Left lung (tissue), 10 donors: ENCODE measurements around the gene ZNF678. TPM values are rescaled to one million over a fixed set of nuclear protein-coding genes. Genes with fewer than 3 reads are reported as not detected.

Experiments
- ATAC-seq: fragments of 200-7000 bp; cut with Tn5 transposase; one replicate; pipeline ENCODE4 v1.9.1; 2020; ENCODE audit warnings: moderate library complexity
- DNase-seq, 4 donors: peaks; one replicate each; pipeline ENCODE4 v3.0.0-alpha.2; 2013 to 2020
- H3K27ac ChIP-seq, 2 donors: fragments of 200-600 bp; sonication (generic) in 1 of 2; one replicate each; pipeline versions ENCODE4 v1.5.0 to v1.8.0; 2020 to 2021
- H3K27me3 ChIP-seq, 2 donors: fragments of 200-600 bp; sonication (generic) in 1 of 2; one replicate each; pipeline versions ENCODE4 v1.5.0 to v1.8.0; 2020 to 2021
- H3K36me3 ChIP-seq, 2 donors: fragments of 200-600 bp; sonication (generic) in 1 of 2; one replicate each; pipeline versions ENCODE4 v1.5.0 to v1.8.0; 2020 to 2021
- H3K4me1 ChIP-seq, 2 donors: fragments of 200-600 bp; one replicate each; pipeline ENCODE4 v1.8.0; 2021
- H3K4me3 ChIP-seq, 2 donors: fragments of 200-600 bp; sonication (generic) in 1 of 2; one replicate each; pipeline versions ENCODE4 v1.5.0 to v1.8.0; 2020 to 2021; ENCODE audit warnings: mild to moderate bottlenecking in 1 of 2
- H3K9me3 ChIP-seq, 2 donors: fragments of 200-600 bp; sonication (generic) in 1 of 2; one replicate each; pipeline versions ENCODE4 v1.5.0 to v1.8.0; 2020 to 2021
- CTCF ChIP-seq, 2 donors: fragments of 200-600 bp; sonication (generic) in 1 of 2; IDR thresholded peaks; one replicate each; pipeline versions ENCODE4 v1.5.0 to v1.8.0; 2021; ENCODE audit warnings: antibody characterized with exemption in 2 of 2
- intact Hi-C, 2 donors: fragments of 100-400 bp; cut with DNase I; formaldehyde crosslinking; loops; one replicate each; pipeline versions ENCODE4 v1.11.2 to v1.14.2; 2022
- polyA plus RNA-seq, 6 donors: library from polyadenylated mRNA; unstranded; fragments of 120-200 nt; gene quantifications; one replicate each; pipeline ENCODE4 v1.2.1, GENCODE V29; 2013; ENCODE audit not compliant: insufficient read length in 6 of 6
- total RNA-seq, 2 donors: library from RNA; stranded (reverse); fragmentation: NEBNext Ultra II Directional; extraction: Animal tissue kit (Norgen Biotek cat#: 25700); gene quantifications; one replicate each; pipeline ENCODE4 v1.2.1, GENCODE V29; 2021
- donor health status: DM: no; HTN: yes; CAD: no.
- donor health status: DM: no; HTN: no; CAD: no.

Gene ZNF678
- total and polyA plus RNA-seq, 8 donors: 7.3 to 19.5 (median 16.6) TPM

- intact Hi-C loops: no loop called here
- H3K36me3 ChIP-seq: peaks cover 0 to 20% of the 10 kb centered on the region in 2 donors
- no peak for ATAC-seq
- H3K4me3 ChIP-seq: no peak overlapping the region
- H3K4me1 ChIP-seq: no peaks in the 10 kb centered on the region
- no peak for DNase-seq
- no peak for TF ChIP-seq CTCF (IDR thresholded peaks at IDR 0.05)
- H3K9me3 ChIP-seq: peaks cover 4 to 97% of the 10 kb centered on the region in 2 donors
- H3K27me3 ChIP-seq: no peaks in the 10 kb centered on the region
- no peak overlapping the region for H3K27ac ChIP-seq
Observed at GRCh38 chr1:227621211-227621610, 57.9 kb downstream of the ZNF678 start.

GRCh38 chr1:227622739-227623475 is 59.6 kb downstream of the ZNF678 start:
- peaks cover 4 to 97% of the 10 kb centered on the region in 2 donors for H3K9me3 ChIP-seq
- H3K4me3 ChIP-seq: no peak overlapping the region
- no peak overlapping the region for H3K27ac ChIP-seq
- DNase-seq (no peak), ATAC-seq (no peak)
- peaks cover 0 to 12% of the 10 kb centered on the region in 2 donors for H3K36me3 ChIP-seq
- no peaks in the 10 kb centered on the region for H3K4me1 ChIP-seq
- no peaks in the 10 kb centered on the region for H3K27me3 ChIP-seq
- no peak for TF ChIP-seq CTCF (IDR thresholded peaks at IDR 0.05)
- intact Hi-C loops: no loop called here

- H3K4me3 ChIP-seq: no peak overlapping the region
- DNase-seq: no peak
- no peak overlapping the region for H3K27ac ChIP-seq
- no peak for TF ChIP-seq CTCF (IDR thresholded peaks at IDR 0.05)
- peaks cover 6 to 98% of the 10 kb centered on the region in 2 donors for H3K9me3 ChIP-seq
- peaks cover 0 to 37% of the 10 kb centered on the region in 2 donors for H3K36me3 ChIP-seq
- intact Hi-C loops: no loop called here
- ATAC-seq: no peak
- H3K4me1 ChIP-seq: no peaks in the 10 kb centered on the region
- no peaks in the 10 kb centered on the region for H3K27me3 ChIP-seq
Observed at GRCh38 chr1:227632325-227632724, 69.0 kb downstream of the ZNF678 start.

- peaks cover 6 to 98% of the 10 kb centered on the region in 2 donors for H3K9me3 ChIP-seq
Observed at GRCh38 chr1:227635596-227635995, 72.2 kb downstream of the ZNF678 start.

More at GRCh38 chr1:227635596-227635995, 72.2 kb downstream of the ZNF678 start:
- no peak for TF ChIP-seq CTCF (IDR thresholded peaks at IDR 0.05)
- Histone ChIP-seq H3K4me1 (no peaks in the 10 kb centered on the region), H3K36me3 (peaks cover 0 to 34% of the 10 kb centered on the region in 2 donors), H3K4me3 (no peak overlapping the region), H3K27me3 (no peaks in the 10 kb centered on the region), H3K27ac (no peak overlapping the region)
- DNase-seq (no peak), ATAC-seq (no peak)
- intact Hi-C loops: no loop called here
